Right lobe of liver (tissue), 4 donors: ENCODE measurements around the gene PPOX.

ENCODE experiments used
- POLR2A ChIP-seq: fragments of 450-650 bp; IDR thresholded peaks from one replicate; pipeline ENCODE4 v1.6.1; 2017; ENCODE audit warnings: antibody characterized with exemption, mild to moderate bottlenecking
- TF ChIP-seq, protein P1 (sequence below), 4 donors: fragments of 200-600 bp in 3 of 4; fragments of 450-650 bp in 1 of 4; IDR thresholded peaks; one replicate each; pipeline versions ENCODE4 v1.5.1 to v1.8.0; 2016 to 2022; ENCODE audit warnings: antibody characterized with exemption in 4 of 4, mild to moderate bottlenecking in 2 of 4
- donor health status: DM: no; HTN: no; CAD: no.
- donor health status: DM: no; HTN: no; CAD: no.
- donor health status: DM: no; HTN: yes; CAD: no.

DNA sequence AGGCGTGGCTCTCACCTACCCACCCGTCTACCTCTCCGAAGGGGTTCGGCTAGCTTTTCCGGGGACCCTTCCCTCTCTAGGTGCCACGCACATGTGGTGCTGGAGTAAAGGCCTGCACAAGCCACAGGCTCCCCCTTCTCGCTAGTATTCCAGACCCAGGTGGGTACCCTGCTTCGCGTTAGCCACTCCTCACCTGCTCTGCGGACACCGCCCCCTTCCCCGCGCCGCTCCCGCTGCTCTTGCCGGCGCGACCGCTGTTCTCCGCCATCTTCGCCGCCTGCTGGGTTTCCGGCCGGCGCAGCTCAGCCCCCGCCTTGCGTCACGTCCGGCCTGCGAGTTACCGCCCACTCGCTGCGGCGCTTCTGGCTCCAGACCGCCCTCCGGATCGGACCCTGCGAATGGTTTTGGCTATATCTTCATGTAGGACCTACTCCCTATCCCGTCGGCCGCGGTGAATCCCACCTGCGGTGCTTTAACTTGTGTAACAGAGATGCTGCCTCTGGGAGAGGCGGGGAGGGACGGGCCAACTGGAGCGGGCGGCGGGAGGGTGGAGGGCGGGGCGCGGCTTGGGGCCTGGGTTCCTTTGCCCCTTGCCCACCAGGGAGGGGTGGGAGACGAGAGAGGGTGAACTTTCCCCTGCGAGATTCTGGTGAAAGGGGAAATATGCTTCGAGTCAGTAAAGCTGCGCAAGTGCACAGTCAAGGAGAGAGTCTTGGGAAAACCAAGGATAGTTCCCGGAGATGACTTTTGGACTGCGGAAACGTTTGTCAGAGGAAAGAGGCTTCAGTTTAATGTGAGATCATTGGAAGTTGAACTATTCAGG is 48.3 kb upstream of the PPOX start, which contains the start of the genes NIT1 and PFDN2:
- TF ChIP-seq, protein P1, sequence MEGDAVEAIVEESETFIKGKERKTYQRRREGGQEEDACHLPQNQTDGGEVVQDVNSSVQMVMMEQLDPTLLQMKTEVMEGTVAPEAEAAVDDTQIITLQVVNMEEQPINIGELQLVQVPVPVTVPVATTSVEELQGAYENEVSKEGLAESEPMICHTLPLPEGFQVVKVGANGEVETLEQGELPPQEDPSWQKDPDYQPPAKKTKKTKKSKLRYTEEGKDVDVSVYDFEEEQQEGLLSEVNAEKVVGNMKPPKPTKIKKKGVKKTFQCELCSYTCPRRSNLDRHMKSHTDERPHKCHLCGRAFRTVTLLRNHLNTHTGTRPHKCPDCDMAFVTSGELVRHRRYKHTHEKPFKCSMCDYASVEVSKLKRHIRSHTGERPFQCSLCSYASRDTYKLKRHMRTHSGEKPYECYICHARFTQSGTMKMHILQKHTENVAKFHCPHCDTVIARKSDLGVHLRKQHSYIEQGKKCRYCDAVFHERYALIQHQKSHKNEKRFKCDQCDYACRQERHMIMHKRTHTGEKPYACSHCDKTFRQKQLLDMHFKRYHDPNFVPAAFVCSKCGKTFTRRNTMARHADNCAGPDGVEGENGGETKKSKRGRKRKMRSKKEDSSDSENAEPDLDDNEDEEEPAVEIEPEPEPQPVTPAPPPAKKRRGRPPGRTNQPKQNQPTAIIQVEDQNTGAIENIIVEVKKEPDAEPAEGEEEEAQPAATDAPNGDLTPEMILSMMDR (IDR thresholded peaks at IDR 0.05), result no peak
- TF ChIP-seq POLR2A, result peak; percentile 96
